ENCODE measurements around the gene MCRIP1. TPM values are rescaled to one million over a fixed set of nuclear protein-coding genes. Genes with fewer than 3 reads are reported as not detected.

Gene MCRIP1
- total RNA-seq, 2 donors from 2014 or later: 164 to 183 TPM

GRCh38 chr17:81858170-81858966 lies 25.3 kb upstream of the MCRIP1 start:
- H3K4me3 ChIP-seq (ENCODE audit: low read length): peak overlapping the region; percentile 99
- no peaks in the 10 kb centered on the region for H3K9me3 ChIP-seq (ENCODE audit: control insufficient read depth, low read length)
- H3K4me1 ChIP-seq (ENCODE audit: control insufficient read depth, insufficient read depth, low read length): peaks cover 8% of the 10 kb centered on the region
- no peaks in the 10 kb centered on the region for H3K27me3 ChIP-seq (ENCODE audit: control insufficient read depth, insufficient read depth, low read length, poor library complexity, severe bottlenecking)
- Mint-ChIP-seq H3K4me1 (peaks cover 9% of the 10 kb centered on the region), H3K27me3 (ENCODE audit: insufficient read depth) (no peaks in the 10 kb centered on the region), H3K36me3 (ENCODE audit: low read depth) (peaks cover 58% of the 10 kb centered on the region), H3K9me3 (no peaks in the 10 kb centered on the region), H3K27ac (no peak overlapping the region), H3K4me3 (peak overlapping the region; percentile 77)
- WGBS, 2 experiments (ENCODE audit: insufficient coverage in 1 of 2, insufficient read length in 1 of 2): 91 to 92% methylated on average over 26 to 29 of the region's 30 CpGs
- peaks cover 65% of the 10 kb centered on the region for H3K36me3 ChIP-seq (ENCODE audit: control insufficient read depth, insufficient read depth, low read length)
- no peak for TF ChIP-seq CTCF (conservative IDR thresholded peaks at IDR 0.05)
- no peak overlapping the region for H3K27ac ChIP-seq (ENCODE audit: low read depth, low read length)
- peak overlapping the region; percentile 11 for H3K9ac ChIP-seq (ENCODE audit: extremely low read depth, low read length, poor library complexity, severe bottlenecking)
- DNase-seq: no peak

- TF ChIP-seq CTCF (conservative IDR thresholded peaks at IDR 0.05): peak; percentile 53
- WGBS, 2 experiments (ENCODE audit: insufficient coverage in 1 of 2, insufficient read length in 1 of 2): 97% methylated on average over 25 to 28 of the region's 29 CpGs
- peak overlapping the region; percentile 36 for H3K27ac Mint-ChIP-seq
- H3K4me3 Mint-ChIP-seq: no peak overlapping the region
- peaks cover 75% of the 10 kb centered on the region for H3K36me3 Mint-ChIP-seq (ENCODE audit: low read depth)
- peaks cover 8% of the 10 kb centered on the region for H3K4me1 ChIP-seq (ENCODE audit: control insufficient read depth, insufficient read depth, low read length)
- no peak overlapping the region for H3K4me3 ChIP-seq (ENCODE audit: low read length)
- H3K9me3 Mint-ChIP-seq: no peaks in the 10 kb centered on the region
- peak; percentile 75 for DNase-seq
- H3K4me1 Mint-ChIP-seq: peaks cover 6% of the 10 kb centered on the region
- no peaks in the 10 kb centered on the region for H3K27me3 ChIP-seq (ENCODE audit: control insufficient read depth, insufficient read depth, low read length, poor library complexity, severe bottlenecking)
- H3K36me3 ChIP-seq (ENCODE audit: control insufficient read depth, insufficient read depth, low read length): peaks cover 84% of the 10 kb centered on the region
- H3K9ac ChIP-seq (ENCODE audit: extremely low read depth, low read length, poor library complexity, severe bottlenecking): no peak overlapping the region
- no peaks in the 10 kb centered on the region for H3K9me3 ChIP-seq (ENCODE audit: control insufficient read depth, low read length)
- H3K27ac ChIP-seq (ENCODE audit: low read depth, low read length): no peak overlapping the region
- H3K27me3 Mint-ChIP-seq (ENCODE audit: insufficient read depth): no peaks in the 10 kb centered on the region
These were observed 22.1 kb upstream of the MCRIP1 start for GRCh38 chr17:81854974-81855774.

GRCh38 chr17:81852237-81852636 lies 19.1 kb upstream of the MCRIP1 start:
- Mint-ChIP-seq H3K27me3 (ENCODE audit: insufficient read depth) (no peaks in the 10 kb centered on the region), H3K4me3 (no peak overlapping the region), H3K4me1 (no peaks in the 10 kb centered on the region), H3K27ac (no peak overlapping the region), H3K36me3 (ENCODE audit: low read depth) (peaks cover 57% of the 10 kb centered on the region), H3K9me3 (no peaks in the 10 kb centered on the region)
- Histone ChIP-seq H3K27ac (ENCODE audit: low read depth, low read length) (no peak overlapping the region), H3K9me3 (ENCODE audit: control insufficient read depth, low read length) (no peaks in the 10 kb centered on the region), H3K9ac (ENCODE audit: extremely low read depth, low read length, poor library complexity, severe bottlenecking) (no peak overlapping the region), H3K4me1 (ENCODE audit: control insufficient read depth, insufficient read depth, low read length) (no peaks in the 10 kb centered on the region), H3K27me3 (ENCODE audit: control insufficient read depth, insufficient read depth, low read length, poor library complexity, severe bottlenecking) (no peaks in the 10 kb centered on the region), H3K4me3 (ENCODE audit: low read length) (no peak overlapping the region), H3K36me3 (ENCODE audit: control insufficient read depth, insufficient read depth, low read length) (peaks cover 77% of the 10 kb centered on the region)
- WGBS, 2 experiments (ENCODE audit: insufficient coverage in 1 of 2, insufficient read length in 1 of 2): 95 to 99% methylated on average over 8 to 12 of the region's 12 CpGs
- TF ChIP-seq CTCF (conservative IDR thresholded peaks at IDR 0.05): no peak
- no peak for DNase-seq

Data from endodermal cell (in vitro differentiated cells).